Hematopoietic multipotent progenitor cell treated with erythropoietin and hydrocortisone succinate and interleukin-3 and kit ligand, for 4 days (in vitro differentiated cells): ENCODE measurements around the gene PTPRK.

Experiments used
- DNase-seq: peaks from one replicate; pipeline ENCODE4 v3.0.0-alpha.2; 2015

PTPRK gene

DNA sequence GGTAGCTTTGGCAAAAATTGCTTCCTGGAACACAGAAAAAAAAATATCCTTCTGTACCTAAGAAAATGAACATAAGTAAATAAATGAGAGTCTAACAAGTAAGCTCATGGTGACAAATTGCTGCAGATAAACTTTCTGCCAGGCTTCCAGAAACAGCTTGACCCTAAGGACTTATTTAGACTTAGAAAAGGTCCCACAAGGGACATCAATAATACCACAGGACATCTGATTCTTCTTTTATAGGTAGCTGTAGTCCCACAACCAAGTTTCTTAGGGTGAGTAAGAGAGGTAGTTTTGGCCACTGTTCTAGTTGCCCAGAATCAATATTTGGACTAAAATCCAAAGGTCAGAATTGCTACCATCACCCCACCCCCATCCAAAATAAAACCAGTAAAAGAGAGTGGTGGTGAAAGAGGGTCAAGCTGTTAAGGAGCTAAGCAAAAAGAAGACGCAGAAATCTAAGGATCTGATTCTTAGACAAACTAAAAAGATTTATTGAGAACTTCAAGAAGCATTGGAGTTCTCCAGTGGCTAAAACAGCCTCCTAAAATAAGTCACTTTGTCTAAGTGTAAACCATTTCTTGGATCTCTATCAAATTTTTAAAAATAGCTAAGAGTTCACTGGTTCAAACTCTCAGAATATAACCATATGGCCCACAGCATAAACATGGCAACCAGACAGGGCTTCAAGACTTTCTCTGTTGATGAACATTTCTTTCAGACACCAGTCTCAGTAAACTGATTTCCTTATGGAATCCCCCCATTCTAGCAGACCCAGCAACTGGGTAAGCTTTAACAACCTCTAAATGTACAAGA lies 180.6 kb downstream of the PTPRK start:
- no peak for DNase-seq

DNA sequence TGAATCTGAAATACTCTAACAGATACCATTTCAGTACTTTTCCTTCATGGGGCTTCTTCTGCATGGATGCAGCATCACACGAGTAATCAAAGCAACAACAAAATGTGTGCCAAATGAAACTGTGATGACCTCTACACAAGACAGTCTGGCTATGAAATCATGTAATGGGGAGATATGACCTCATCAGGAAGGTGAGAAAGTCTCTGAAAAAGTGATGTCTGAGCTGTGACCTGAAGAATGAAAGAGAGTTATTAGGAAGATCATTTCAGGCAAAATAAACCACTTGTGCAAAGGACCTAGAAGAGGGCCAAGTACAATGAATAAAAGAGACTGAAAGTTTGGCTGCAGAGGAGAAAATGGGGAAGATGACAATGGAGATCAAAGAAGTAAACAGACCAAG lies 182.8 kb downstream of the PTPRK start:
- DNase-seq, result no peak

DNA sequence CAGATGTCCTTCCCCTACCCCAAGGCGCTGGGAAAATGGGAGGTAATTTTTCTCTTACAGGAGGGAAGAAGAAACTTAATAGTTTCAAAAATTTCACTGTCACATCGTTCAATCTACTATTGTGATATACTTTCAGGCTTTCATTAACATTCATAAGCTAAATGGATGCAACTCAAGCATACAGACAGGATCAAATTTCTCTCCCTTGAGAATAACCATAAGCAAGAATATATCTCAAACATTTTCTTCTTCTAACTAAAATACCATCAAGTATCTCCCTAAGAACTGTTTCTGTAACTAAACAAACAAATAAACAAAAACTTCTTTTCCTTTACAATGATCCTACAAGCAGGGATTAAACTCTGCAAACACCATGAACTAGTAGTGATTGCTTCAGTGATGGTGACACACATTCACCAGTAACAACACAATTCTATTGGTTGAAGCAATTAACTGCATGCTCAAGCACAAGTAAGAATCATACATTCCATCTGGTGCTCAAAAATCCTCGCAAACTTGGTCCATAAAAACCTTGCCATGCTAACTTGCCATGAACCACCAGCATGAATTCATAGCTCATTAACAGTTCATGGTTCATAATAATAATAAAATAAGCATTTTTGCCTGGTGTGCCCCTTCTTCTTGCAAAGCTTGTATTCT lies 183.8 kb downstream of the PTPRK start:
- DNase-seq, result no peak

DNA sequence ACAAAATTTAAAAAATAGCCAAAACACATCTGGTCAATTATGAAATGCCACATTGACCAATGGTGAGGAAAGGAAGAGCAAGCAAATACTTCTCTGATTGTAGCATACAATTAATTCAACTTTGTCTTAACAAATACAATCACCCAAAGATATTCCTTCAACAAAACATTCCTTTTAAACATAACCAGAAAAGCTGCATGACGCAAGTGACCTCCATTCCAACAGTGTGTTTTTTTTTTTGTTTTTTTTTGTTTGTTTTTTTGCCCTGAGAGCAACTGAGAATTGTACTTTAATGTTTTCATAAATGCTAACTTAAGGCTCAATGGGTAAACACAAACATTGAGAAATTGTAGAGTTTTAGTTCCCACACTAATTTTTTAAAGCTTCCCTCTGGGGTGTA lies 184.4 kb downstream of the PTPRK start:
- DNase-seq, result no peak

DNA sequence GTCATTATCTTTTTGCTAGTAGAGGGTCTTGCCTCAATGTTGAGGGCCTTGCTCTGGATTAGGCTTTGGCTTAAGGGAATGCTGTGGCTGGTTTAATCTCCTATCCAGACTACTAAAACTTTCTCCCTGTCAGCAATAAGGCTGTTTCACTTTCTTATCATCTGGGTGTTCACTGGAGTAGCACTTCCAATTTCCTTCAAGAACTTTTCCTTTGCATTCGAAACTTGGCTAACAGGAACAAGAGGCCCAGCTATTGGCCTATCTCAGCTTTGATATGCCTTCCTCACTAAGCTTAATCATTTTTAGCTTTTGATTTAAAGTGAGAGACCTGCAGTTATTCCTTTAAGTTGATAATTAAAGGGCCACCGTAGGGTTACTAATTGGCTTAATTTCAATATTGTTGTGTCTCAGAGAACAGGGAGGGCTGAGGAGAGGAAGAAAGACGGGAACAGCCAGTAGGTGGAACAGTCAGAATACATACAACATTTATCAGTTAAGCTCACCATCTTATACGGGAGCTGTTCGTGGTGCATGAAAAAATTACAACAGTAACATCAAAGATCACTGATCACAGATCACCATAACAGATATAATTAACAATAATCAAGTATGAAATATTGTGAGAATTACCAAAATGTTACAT lies 186.7 kb downstream of the PTPRK start:
- no peak for DNase-seq

DNA sequence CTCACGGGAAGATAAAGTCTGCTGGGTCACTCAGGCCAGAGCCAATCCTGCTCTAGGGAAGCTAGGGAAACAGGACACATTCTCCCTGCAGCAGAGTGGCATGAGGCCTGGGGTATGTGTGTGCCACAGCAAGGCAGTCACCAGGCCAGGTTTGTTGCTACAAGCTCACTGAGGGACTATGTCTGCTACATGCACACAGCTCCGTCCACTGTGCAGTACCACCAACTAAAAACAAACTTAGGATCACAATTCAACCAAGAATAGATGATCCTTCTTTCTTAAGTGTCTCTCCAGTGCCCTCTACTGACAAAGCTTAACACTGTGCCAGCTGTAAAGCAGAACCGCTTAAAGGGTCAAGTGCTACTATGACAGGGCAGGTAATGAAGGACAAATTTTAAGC lies 192.5 kb downstream of the PTPRK start:
- DNase-seq, result peak; percentile 70

DNA sequence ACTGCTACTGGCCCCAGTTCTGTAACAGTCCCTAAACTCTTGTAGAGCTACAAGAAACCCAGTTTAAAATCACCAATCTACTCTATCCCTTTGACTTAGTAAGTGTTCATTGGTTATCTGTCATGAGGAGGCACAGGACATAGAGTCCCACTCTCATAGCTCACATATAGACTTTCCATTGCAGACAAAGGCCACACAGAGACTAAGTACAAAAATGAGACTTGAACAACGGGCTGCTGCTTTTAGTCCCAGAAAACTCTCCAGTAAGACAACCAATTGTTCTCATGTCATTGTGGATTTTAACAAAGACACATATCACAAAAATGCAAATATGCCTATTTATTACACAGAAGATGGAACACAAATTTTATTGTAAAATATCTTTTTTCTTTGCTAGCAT lies 197.4 kb downstream of the PTPRK start:
- no peak for DNase-seq

DNA sequence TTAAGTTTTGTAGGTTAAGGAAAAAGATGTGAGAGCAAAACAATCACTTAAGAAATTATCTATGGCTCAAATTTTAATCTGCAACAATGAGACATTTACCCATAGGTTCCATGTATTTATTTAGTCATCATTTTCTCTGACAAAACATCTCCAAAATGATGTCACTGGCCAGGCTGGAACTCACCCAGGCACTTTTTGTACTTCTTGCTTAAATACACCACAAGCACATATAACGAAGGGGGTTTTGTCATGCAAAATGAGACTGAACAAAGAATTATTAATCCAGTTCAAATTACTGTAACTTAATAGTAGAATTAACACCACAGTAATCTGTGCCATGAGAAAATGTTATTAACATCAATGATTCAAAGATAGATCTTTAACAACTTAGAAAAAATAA lies 200.5 kb downstream of the PTPRK start:
- DNase-seq, result no peak

DNA sequence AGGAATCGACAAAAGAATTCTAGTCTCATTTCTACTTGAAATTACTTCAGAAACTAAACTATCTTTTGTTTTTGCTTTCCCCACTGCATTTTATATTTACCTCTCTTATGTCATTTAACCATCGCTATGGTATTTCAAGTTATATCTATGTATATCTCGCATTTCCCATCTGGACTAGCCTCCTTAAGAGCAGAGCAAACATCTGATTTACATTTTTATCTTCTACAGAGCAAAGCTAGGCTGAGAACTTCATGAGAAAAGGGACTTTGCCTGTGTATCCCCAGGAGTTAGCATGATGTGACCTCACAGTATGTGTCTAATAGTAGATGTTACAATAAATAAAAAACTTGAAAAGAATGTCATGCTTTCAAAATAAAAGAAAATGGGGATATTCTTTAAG lies 201.2 kb downstream of the PTPRK start:
- no peak for DNase-seq

DNA sequence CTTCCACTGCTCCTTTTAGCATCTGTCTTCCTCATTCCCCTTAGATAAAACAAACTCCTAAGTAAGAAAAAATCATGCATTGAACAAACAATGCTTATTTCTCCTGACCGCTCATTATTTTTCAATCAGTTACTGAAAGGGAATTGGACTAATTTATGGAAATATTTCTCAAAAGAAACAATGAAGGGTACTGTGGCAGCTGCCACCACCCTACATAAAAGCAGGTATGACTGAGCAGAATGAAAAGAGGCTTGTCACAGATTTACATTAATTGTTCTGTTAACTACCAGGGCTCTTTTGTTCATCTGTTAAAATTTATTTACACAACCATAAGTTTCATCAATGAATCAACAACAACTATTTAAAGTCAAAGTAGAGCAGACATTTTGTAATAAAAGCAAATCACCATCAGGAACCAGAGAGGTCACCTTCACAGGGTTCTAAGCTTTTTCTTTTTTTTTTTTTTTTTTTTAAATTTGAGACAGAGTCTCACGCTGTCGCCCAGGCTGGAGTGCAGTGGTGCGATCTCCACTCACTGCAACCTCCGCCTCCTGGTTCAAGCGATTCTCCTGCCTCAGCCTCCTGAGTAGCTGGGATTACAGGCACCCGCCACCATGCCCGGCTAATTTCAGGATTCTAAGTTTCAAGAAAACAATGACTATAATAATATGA lies 204.0 kb downstream of the PTPRK start:
- DNase-seq, result no peak

DNA sequence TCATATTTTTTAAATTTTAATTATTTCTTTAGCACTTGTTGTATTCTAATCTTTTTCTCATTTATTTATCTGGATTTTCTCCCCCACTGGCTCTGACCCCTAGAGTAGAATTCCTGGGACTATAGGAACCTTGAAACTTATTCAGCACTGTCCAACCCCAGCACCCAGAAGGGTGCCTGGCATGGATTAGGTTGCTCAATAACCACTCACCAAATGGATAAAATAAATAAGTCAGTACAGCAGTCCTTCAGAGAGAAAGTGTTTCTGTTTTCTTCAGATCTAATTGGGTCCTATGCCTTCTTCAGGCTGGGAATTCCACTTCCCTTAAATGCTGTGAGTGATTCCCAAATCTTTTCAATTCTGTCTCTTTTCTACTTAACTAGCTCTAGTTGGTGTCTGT lies 206.2 kb downstream of the PTPRK start:
- no peak for DNase-seq

DNA sequence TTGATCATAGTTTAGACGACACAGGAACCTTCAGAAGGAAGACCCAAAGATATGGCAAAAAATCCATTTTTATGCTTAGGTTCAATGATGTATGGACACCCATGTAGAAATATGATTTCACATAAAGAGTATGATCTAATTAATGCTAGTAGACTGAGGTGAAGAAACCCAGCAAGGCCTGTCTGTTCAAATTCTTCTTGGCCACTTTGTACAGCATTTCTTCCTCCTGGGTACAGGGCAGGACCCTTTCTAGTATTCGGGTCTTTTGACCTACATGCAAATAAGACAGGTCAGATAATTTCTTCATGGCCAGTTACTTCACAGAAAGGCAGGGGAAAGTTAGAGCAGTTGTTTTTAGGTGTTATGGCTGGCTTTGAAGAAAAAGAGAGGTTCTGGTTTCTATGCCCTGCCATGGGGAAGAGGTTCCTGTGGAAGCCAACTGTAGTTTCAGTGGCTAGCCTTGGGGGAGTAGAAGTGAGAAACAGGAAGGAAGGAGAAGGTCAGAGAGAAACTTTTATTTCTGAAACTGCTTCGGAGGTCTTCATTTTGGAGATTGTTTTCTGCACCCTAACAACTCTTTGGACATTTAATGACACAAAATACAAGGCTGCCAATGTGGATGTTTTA lies 208.3 kb downstream of the PTPRK start:
- DNase-seq, result peak; percentile 29

DNA sequence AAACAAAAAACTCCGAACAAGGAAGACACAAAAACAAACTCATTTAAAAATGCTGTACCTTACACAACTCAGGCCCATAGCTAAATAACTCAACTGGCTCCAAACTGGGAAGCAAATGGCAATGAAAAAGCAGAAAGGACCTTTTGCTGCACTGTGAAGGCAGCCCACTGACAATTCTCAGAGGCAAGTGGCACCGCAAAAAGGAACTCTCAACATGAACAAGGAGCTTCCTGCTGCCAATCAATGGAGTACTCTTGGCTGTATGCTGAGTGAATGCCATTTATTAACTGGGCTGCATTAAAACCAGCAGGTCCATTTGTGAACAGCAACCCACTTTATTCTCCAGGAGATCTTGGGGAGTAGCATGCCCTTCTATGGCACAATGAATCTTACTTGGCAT lies 209.9 kb downstream of the PTPRK start:
- peak; percentile 31 for DNase-seq

DNA sequence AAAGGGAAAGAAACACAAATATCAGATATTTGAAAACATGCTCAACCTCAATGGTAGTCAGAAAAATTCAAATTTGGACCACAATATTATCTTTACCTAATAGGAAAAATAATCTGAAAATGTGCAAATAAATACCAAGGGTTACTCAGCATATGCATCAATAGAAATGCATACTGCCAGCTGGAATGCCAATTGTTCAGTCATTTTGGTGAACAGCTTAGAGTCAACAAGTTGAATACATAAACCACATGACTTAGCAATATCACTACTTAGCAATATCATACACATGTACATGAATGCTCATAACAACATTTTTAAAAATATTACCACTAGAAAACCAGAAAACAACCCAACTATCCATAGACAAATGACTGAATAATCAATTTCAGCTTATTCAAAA lies 212.7 kb downstream of the PTPRK start:
- no peak for DNase-seq

DNA sequence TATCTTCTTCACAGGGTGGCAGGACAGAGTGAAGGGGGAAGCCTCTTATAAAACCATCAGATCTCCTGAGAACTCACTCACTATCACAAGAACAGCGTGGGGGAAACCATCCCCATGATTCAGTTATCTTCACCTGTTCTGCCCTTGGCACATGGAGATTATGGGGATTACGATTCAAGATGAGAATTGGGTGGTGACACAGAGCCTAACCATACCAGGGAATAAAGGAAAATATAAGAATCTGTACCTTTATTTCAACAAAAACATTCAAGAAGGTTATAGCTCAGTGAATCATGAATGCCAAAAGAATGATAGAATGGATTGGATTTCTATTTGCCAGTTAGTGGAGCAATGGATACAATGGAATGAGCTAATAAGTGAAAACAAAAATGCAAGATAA lies 214.4 kb downstream of the PTPRK start:
- DNase-seq, result no peak

DNA sequence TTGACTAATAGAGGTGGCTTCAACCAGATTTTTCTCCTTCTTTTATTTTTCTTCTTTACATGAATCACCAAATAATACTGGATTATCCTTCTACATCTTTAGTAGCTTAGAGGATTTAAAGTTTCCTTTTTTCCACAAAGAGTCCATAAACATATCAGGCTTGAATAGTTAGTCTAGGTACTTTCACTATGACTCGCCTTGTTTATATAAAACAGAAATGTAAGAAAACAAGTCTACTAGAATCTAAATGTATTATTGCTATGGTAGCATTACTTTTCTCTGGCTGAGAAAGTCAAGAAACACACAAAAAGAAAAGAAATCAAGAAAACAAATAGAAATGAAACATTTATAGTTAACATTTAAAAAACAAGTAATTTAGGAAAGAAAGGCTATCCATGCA lies 215.2 kb downstream of the PTPRK start:
- no peak for DNase-seq

DNA sequence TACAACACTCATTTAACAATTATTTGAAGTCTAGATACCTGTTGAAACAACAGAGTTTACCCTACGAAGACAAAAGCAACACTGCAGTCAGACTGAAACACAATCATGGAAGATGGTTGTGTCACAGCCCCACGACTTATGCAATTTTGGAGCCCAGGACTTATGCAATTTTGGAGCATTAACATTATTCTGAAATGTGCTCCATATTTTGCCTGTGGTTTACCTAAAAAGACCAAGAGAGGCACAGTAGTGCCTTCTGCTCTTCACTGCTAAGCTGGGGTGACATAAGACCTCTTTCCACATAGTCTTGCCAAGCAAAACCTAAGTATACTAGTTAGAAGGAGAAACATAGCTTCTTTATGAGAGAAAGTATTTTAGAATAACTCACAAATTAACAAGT lies 216.5 kb downstream of the PTPRK start:
- DNase-seq, result peak; percentile 55

DNA sequence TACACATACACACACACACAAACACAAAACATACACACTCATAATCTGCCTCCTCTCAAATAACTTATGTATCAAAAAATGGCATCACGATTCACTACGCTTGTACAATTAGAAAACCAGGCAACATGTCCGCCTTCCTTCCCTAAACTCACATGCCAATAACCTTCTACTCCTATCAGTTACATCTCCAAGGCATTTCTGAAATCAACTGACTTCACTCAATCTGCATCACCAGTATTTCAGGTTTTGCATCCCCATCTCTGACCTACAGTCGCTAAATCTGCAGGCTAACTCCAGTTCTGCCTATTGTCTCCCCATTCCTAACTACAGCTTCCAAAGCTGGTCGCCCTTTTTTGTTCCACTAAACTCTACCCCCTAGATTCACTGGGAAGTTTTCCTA lies 217.5 kb downstream of the PTPRK start:
- DNase-seq, result no peak

DNA sequence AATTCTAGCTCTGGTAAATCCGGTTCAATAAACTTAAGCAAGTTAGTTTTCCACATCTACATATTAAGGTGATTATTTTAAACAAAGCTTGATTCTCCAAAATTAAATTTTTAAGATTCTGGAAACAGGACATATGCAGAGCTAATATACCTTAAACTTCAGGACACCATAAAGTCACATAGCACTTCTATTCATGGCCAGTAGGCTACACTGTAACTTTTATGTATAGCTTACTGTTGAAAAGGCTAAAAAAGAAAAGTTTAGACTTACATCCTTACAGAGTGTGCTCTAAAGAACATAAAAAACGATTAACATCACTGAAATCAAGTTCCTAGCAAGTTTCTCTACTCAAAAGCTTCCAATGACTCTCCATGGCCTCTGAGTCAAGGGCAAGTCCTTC lies 224.7 kb downstream of the PTPRK start:
- no peak for DNase-seq

DNA sequence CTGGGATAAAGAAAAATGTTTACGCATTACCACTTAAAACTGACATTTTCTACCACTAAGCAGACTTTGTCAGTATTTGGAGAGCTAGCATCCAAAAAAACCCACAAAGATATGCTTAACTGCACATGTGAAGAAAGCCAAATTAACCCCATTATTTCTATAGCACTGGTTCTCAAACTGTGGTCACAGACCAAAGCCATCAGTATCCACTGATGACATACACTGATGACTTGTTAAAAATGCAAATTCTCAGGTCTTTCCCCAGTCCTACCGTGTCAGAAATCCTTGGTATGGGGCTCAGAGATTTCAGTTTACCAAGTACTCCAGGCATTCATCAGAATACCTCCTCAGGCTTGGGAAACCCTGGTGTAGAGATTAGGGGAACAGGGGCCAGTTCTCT lies 230.2 kb downstream of the PTPRK start:
- no peak for DNase-seq

DNA sequence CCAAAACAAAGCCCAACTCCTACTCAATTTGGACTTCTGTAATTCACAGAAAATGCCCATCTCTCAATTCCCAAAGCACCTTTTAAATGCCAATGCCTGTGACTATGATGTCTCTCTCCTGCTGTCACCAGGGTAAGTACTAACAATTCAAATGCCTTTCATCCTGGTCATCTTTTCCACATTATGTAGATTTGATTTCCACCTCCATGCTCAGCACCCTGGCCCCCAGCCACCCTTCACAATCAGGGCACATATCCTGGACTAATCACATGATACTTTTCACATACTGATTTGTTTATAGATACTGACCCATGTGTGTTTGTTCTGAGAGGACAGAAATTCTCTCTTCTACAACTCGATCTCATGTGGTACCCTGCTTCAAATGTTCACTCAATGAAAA lies 236.3 kb downstream of the PTPRK start:
- DNase-seq, result no peak

DNA sequence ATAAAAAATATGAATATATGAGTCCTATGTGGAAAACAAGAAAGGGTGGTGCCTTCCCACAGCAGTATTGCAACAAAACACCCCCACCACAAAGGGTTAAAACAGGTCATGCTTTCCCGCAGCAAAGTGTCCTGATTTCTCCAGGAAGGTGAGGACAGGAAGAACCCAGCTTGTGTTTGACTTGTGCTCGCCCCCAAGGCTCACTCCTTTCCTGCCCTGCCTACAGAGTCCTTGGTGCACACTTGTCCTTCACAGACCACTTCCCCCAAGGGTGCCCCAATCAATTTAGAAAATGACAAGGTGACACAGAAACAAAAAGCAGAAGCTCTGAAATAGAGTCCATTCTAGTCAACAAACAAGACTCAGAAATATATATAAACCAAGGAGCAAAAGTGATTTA lies 237.4 kb downstream of the PTPRK start:
- DNase-seq, result peak; percentile 9

DNA sequence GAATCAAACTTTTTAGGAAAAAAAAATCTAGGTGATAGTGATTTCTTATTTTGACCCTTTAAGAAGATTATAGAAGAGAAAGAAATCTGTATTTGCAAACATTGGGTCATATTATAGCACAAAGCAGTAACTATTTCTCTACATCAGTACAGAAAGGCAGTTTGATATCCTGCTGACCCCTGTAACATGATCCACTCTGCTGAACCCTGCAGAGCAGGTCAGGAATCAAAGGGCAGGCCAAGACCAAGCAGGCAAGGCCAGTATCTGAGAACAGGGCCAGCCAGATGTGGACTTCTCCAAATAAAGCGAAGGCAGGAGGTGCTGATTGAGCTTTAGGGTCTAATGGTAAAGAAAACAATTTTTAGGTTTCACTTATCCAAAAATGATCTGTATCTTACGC lies 239.4 kb downstream of the PTPRK start:
- no peak for DNase-seq
